Mucosa of rectum (tissue), 2 donors: ENCODE data around the gene MYO18B.

ENCODE experiments used
- H3K27ac ChIP-seq, 2 donors: one replicate each; pipeline ENCODE4 v1.7.0; 2013; ENCODE audit warnings: inconsistent platforms in 2 of 2, low read depth in 2 of 2, low read length in 2 of 2
- H3K27me3 ChIP-seq, 2 donors: one replicate each; pipeline ENCODE4 v1.7.0; 2013; ENCODE audit warnings: low read length in 2 of 2; ENCODE audit not compliant: control insufficient read depth in 2 of 2, insufficient read depth in 2 of 2
- H3K36me3 ChIP-seq, 2 donors: one replicate each; pipeline ENCODE4 v1.7.0; 2013; ENCODE audit warnings: low read length in 2 of 2; ENCODE audit not compliant: control insufficient read depth in 2 of 2, insufficient read depth in 2 of 2
- H3K4me1 ChIP-seq, 2 donors: one replicate each; pipeline ENCODE4 v1.7.0; 2013; ENCODE audit warnings: low read length in 2 of 2, mild to moderate bottlenecking in 1 of 2; ENCODE audit not compliant: control insufficient read depth in 2 of 2, insufficient read depth in 2 of 2
- H3K4me3 ChIP-seq, 2 donors: one replicate each; pipeline ENCODE4 v1.7.0; 2013; ENCODE audit warnings: low read length in 2 of 2
- H3K9ac ChIP-seq, 2 donors: one replicate each; pipeline ENCODE4 v1.7.0; 2013; ENCODE audit warnings: low read length in 2 of 2, low read depth in 1 of 2, mild to moderate bottlenecking in 1 of 2
- H3K9me3 ChIP-seq, 2 donors: one replicate each; pipeline ENCODE4 v1.7.0; 2013; ENCODE audit warnings: low read length in 2 of 2; ENCODE audit not compliant: control insufficient read depth in 2 of 2
- donor health status: healthy.
- donor health status: Normal muscosa, but diverticular disease.

Gene MYO18B

DNA sequence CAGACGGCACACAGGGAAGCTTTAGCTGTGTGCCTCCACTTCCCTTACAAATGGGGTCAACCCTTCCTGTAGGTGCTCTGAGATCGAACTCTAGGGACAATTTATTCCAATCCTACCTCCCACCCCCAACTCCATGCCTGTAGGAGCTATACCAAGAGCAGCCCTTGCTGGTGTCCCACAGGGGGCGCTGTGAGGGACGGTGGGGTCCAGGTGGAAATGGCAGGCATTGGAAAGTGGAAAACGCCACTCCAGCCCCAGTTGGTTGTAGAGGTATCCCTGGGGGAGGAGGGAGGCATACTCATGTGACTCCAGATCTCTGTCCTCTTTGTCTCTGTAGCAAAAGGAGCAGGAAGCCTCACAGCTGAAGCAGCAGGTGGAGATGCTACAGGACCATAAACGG, 161.3 kb downstream of the MYO18B start:
- no peaks in the 10 kb centered on the region for H3K36me3 ChIP-seq
- H3K9me3 ChIP-seq: no peaks in the 10 kb centered on the region
- no peak overlapping the region for H3K27ac ChIP-seq
- no peaks in the 10 kb centered on the region for H3K4me1 ChIP-seq
- H3K27me3 ChIP-seq: no peaks in the 10 kb centered on the region
- no peak overlapping the region for H3K4me3 ChIP-seq
- H3K9ac ChIP-seq: no peak overlapping the region

DNA sequence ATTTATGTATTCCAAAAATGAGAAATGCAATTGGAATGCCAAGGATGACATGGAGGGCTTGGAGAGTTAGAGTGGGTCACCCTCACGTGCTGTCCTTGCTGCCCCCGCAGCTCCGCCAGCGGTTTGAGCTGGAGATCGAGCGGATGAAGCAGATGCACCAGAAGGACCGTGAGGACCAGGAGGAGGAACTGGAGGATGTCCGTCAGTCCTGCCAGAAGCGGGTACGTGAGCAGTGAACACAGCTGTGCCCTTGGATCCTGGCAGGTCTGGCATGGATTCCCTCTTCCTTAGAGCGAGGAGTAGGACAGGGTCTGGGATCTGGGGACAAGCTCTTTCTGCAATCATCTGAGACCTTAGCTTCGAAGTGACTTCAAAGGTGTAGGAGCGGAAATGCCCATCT, 166.2 kb downstream of the MYO18B start:
- no peaks in the 10 kb centered on the region for H3K4me1 ChIP-seq
- no peaks in the 10 kb centered on the region for H3K36me3 ChIP-seq
- no peak overlapping the region for H3K27ac ChIP-seq
- H3K4me3 ChIP-seq: no peak overlapping the region
- no peaks in the 10 kb centered on the region for H3K9me3 ChIP-seq
- H3K27me3 ChIP-seq: no peaks in the 10 kb centered on the region
- no peak overlapping the region for H3K9ac ChIP-seq

DNA sequence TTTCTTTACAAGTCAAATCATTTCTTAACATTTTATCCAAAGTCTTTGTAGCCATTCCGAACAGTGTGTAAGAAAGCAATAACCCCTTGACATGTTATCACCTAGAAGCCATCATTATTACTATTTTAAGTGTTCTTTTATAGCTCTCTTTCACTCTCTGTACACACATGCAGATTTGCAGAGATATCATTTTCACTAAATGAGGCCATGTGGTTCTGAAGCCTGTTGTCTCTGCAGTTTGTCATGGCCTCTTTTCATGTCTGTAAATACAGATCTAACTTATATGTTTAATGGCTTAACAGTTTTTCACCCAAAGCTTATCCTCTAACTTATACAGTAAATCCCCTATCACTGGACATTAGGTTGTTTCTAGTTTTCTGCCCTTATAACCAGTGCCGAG, 166.8 kb downstream of the MYO18B start:
- H3K9ac ChIP-seq: no peak overlapping the region
- H3K36me3 ChIP-seq: no peaks in the 10 kb centered on the region
- H3K27me3 ChIP-seq: no peaks in the 10 kb centered on the region
- no peak overlapping the region for H3K4me3 ChIP-seq
- H3K4me1 ChIP-seq: no peaks in the 10 kb centered on the region
- H3K9me3 ChIP-seq: no peaks in the 10 kb centered on the region
- no peak overlapping the region for H3K27ac ChIP-seq

DNA sequence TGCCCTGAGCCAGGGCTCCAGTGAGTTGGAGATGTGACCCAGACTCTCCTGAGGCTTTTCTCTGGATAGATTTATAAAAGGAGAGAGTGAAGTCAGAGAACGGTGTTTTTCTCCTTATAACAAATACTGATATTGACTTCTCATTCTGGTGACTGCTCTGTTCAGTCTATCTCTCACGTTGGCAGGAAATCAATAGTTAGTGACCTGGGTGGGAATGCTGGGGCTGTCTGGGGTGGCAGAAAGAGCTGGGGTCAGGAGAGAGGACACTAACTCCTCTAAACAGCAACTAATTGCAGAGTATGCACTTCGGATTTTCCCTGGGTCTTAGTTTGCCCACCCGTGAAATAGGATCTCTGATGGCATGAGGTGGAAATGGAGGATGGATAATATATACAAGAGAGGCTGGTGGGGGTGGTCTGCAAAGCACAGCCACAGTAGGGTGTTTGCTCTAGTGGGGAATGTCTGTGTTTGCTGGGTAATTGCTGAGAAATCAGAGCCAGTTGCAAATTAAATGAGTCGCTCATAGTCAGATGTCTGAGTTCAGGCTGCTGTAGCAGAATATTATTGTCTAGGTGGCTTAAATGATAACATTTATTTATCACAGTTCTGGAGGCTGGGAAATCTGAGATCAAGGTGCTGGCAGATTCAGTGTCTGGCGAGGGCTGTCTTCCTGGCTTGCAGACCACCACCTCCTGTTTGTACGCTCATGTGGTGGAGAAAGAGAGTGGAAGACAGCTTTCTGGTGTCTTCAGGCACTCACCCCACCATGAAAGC, 167.8 kb downstream of the MYO18B start:
- Histone ChIP-seq H3K4me3 (no peak overlapping the region), H3K9me3 (no peaks in the 10 kb centered on the region), H3K36me3 (no peaks in the 10 kb centered on the region), H3K27me3 (no peaks in the 10 kb centered on the region), H3K27ac (no peak overlapping the region), H3K9ac (no peak overlapping the region), H3K4me1 (no peaks in the 10 kb centered on the region)

DNA sequence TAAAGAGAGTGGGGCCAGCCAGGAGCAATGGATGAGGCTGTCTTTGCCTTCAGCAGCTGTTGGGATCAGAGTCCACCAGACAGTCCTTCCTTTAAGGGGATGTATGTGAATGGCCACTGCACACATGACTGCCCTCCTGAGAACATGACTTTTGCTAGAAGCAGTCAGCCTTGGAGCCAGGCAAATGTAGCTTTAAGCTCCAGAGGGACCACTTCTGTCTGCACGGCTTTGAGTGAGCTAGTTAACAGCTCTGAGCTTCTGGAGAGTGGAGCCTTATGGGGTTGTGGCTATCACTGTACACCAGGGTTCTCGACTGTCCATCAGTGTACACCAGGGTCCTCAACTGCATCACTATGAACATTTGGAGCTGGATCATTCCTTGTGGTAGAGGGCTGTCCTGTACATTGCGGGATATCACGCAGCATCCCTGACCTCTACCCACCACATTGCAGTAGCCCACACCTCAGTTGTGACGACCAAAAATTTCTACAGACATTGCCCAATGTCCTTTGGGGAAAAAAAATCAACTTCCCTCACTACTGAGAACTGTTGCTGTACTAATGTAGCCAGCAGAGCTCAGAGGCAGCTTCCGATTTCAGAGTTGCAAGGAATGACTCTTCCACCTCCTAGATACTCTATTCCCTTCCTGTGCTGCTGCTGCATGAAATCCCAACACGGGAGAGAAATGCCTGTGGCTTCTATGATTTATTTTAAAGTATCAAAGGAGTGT, 169.4 kb downstream of the MYO18B start:
- Histone ChIP-seq H3K27ac (no peak overlapping the region), H3K9ac (no peak overlapping the region), H3K36me3 (no peaks in the 10 kb centered on the region), H3K4me3 (no peak overlapping the region), H3K9me3 (no peaks in the 10 kb centered on the region), H3K4me1 (no peaks in the 10 kb centered on the region), H3K27me3 (no peaks in the 10 kb centered on the region)

DNA sequence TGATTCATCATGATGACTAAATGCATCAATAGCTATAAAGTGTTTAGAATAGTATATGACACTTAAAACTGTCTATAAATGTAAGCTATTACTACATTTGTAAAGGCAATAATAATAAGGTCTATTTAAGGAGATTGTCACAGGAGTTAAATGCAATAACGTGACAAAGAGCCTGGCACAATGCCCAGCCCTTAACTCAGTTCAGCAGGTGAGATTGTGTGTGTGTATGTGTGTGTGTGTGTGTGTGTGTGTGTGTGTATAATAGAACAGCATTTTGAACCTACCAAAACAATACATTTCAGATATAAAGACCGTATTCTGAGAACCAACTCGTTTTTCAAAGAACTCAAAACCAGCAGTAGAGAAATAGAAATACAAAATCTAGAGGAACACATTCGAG, 177.5 kb downstream of the MYO18B start:
- no peaks in the 10 kb centered on the region for H3K4me1 ChIP-seq
- H3K27me3 ChIP-seq: peaks cover 2 to 6% of the 10 kb centered on the region in 2 donors
- no peak overlapping the region for H3K4me3 ChIP-seq
- no peaks in the 10 kb centered on the region for H3K36me3 ChIP-seq
- no peaks in the 10 kb centered on the region for H3K9me3 ChIP-seq
- H3K27ac ChIP-seq: no peak overlapping the region
- H3K9ac ChIP-seq: no peak overlapping the region

DNA sequence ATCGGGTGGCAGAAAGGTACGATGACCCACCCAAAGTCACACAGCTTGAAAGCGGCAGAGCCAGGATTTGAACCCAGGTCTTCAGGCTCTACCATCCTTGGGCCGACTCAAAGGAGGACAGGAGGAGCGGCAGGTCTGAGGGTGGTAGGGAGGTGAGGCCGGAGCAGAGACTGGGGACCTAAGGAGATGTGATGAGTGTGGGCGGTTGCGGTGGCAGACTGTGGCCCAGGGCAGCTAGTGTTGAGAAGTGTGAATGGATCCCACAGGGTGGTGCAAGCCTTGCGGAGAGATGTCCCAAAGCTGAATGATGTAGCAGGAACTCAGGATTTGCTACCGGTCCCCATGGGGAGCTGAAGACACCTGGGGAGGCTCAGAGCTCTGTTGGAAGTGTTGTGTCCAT, 180.2 kb downstream of the MYO18B start:
- Histone ChIP-seq H3K4me3 (no peak overlapping the region), H3K36me3 (no peaks in the 10 kb centered on the region), H3K27ac (no peak overlapping the region), H3K9me3 (no peaks in the 10 kb centered on the region), H3K9ac (no peak overlapping the region), H3K4me1 (no peaks in the 10 kb centered on the region), H3K27me3 (peaks cover 2 to 6% of the 10 kb centered on the region in 2 donors)

DNA sequence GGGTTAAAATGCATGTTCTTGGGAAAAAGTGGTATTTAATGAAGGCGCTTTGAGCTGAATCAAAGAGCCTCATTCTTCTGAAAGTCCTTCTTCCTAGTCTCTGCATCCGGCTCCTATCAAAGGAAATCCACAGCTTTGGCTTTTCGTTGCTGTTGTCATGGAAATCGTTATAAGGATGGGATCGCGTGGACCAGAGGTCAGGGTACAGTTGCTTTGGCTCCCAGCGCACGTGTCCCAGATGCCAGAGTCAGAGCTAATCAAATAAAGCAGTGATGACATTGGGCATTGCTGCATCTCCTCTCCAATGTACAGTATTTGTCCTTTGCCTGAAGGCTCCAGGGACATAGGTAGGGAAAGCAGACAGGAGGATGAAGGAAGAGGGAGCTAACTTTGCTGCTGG, 181.9 kb downstream of the MYO18B start:
- Histone ChIP-seq H3K27ac (no peak overlapping the region), H3K27me3 (peaks cover 2 to 6% of the 10 kb centered on the region in 2 donors), H3K9me3 (peaks cover 0 to 2% of the 10 kb centered on the region in 2 donors), H3K36me3 (no peaks in the 10 kb centered on the region), H3K4me3 (no peak overlapping the region), H3K4me1 (no peaks in the 10 kb centered on the region), H3K9ac (no peak overlapping the region)

DNA sequence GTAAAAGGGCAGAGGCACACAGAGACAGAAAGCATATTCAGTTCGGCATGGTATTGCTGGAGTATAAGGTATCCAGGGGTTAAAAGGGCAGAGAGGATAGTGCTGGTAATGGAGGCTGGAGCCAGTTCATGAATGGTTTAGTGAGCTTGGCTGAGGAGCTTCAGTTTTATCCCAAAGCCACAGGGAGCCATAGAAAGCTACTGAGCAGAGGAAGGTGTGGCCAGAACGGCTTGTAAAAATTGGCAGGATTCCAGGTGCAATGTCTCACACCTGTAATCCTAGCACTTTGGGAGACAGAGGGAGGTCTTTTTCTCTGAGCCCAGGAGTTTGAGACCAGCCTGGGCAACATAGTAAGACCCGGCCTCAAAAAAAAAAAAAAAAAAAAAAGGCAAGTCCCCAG, 186.1 kb downstream of the MYO18B start:
- Histone ChIP-seq H3K4me1 (no peaks in the 10 kb centered on the region), H3K36me3 (no peaks in the 10 kb centered on the region), H3K9ac (no peak overlapping the region), H3K27ac (no peak overlapping the region), H3K9me3 (peaks cover 0 to 2% of the 10 kb centered on the region in 2 donors), H3K27me3 (peaks cover 0 to 5% of the 10 kb centered on the region in 2 donors), H3K4me3 (no peak overlapping the region)

DNA sequence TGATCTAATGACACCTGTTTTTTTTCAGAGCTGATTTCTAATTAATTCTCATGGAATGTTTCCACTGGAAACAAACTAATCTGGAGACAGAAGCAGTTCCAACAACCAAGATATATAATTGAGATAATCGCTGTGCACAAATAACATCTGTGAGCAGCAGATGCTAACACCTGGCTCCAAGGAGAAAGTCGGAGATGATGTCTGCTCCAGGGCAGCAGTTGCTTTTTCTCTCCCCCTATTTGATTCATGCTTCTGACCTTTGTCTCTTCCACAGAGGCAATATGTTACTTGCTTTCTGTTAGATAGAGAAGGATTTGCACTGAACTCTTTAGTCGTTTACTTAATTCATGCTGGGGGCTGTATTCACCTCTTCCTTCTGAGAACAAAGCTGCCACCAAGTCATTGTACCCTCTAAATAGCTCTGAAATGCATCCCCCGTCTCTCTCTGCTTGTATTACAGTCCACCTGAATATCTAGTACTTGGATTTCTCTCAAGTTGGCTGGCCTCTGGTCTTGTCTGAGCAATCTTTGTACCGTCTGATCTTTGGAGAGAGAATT, 187.4 kb downstream of the MYO18B start:
- Histone ChIP-seq H3K27me3 (no peaks in the 10 kb centered on the region), H3K9me3 (peaks cover 0 to 2% of the 10 kb centered on the region in 2 donors), H3K9ac (no peak overlapping the region), H3K4me1 (no peaks in the 10 kb centered on the region), H3K27ac (no peak overlapping the region), H3K4me3 (no peak overlapping the region), H3K36me3 (no peaks in the 10 kb centered on the region)
